Measurements from ENCODE around the gene SOCS3. TPM values are rescaled to one million over a fixed set of nuclear protein-coding genes. Genes with fewer than 3 reads are reported as not detected.

The SOCS3 gene
- total RNA-seq, 4 donors from 2014 or later, result 3.2 to 125 (median 20.8) TPM

DNA sequence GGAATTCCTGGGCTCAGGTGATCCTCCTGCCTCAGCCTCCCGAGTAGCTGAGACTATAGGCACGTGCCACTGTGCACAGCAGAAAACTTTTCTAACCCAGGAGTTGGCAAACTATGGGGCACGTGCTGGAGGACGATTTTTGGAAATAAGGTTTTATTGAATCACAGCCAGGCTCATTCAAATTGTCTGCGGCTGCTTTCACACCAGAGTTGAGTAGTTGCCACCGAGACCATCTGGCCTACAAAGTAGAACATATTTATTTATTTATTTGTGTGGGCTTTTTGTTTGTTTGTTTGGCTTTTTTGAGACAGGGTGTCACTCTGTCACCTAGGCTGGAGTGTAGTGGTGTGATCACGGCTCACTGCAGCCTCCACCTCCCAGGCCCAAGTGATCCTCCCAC lies 11.2 kb upstream of the SOCS3 start:
- Histone ChIP-seq H3K36me3 (no peaks in the 10 kb centered on the region), H3K9me3 (no peaks in the 10 kb centered on the region), H3K4me3 (no peak overlapping the region), H3K4me1 (no peaks in the 10 kb centered on the region), H3K27me3 (no peaks in the 10 kb centered on the region), H3K27ac (no peak overlapping the region)
- DNase-seq, result no peak
- no peak for TF ChIP-seq POLR2A (IDR thresholded peaks at IDR 0.05)
- TF ChIP-seq, protein P1, sequence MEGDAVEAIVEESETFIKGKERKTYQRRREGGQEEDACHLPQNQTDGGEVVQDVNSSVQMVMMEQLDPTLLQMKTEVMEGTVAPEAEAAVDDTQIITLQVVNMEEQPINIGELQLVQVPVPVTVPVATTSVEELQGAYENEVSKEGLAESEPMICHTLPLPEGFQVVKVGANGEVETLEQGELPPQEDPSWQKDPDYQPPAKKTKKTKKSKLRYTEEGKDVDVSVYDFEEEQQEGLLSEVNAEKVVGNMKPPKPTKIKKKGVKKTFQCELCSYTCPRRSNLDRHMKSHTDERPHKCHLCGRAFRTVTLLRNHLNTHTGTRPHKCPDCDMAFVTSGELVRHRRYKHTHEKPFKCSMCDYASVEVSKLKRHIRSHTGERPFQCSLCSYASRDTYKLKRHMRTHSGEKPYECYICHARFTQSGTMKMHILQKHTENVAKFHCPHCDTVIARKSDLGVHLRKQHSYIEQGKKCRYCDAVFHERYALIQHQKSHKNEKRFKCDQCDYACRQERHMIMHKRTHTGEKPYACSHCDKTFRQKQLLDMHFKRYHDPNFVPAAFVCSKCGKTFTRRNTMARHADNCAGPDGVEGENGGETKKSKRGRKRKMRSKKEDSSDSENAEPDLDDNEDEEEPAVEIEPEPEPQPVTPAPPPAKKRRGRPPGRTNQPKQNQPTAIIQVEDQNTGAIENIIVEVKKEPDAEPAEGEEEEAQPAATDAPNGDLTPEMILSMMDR (IDR thresholded peaks at IDR 0.05), result no peak

DNA sequence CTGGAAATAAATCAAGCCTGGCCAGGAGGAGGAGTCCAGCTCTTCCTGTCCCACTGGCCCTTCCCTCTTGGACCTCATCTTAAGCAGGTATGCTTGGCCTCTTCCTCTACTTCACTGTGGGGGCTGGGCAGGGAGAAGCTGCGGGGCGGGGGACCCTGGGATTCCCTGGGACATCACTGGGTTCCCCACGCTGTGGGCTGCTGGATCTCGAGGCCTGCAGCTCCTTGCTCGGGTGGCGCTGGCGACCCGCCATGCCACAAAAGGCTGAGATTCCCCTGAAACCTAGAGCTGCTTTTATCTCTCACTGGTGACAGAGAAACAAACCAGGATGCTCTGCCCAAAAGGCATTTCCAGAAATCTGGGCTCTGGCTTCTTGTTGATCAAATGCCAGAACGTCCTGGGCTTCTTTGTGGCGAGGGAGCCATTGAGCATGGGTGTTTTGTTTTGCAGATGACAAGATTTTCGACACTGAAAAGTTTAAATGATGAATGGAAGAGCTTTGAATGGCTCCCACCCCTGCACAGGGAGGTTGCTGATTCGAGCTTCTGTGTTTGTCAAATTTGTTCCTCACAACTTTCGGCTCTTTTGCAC lies 10.0 kb upstream of the SOCS3 start:
- Histone ChIP-seq H3K9me3 (no peaks in the 10 kb centered on the region), H3K27ac (no peak overlapping the region), H3K36me3 (no peaks in the 10 kb centered on the region), H3K4me1 (peaks cover 0 to 2% (median 0%) of the 10 kb centered on the region in 4 donors), H3K4me3 (no peak overlapping the region), H3K27me3 (no peaks in the 10 kb centered on the region)
- TF ChIP-seq, protein P1 (IDR thresholded peaks at IDR 0.05), result no peak
- TF ChIP-seq POLR2A (IDR thresholded peaks at IDR 0.05), result no peak
- DNase-seq, result no peak

DNA sequence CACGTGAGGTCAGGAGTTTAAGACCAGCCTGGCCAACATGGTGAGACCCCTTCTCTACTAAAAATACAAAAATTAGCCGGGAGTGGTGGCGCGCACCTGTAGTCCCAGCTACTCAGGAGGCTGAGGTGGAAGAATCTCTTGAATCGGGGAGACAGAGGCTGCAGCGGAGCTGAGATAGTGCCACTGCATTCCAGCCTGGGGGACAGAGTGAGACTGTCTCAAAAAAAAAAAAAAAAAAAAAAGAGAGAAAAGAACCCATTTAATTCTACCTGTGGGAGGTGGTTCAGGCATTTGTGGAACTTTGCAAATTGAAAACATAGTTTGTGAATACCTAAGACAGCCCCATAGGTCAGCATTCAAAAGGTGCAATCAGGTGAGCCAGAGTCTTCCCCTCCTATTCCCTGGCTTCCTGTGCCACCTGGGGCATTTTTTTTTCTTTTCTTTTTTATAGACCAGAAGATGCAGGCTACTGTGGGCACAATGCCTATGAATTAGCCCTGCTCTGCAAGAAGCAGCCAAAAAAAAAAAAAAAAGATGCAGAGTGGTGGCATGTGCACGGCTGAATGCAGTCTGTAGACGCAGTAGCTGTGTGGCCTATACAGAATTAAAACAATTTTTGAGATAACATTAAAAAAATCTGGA lies 9.1 kb upstream of the SOCS3 start:
- H3K4me1 ChIP-seq, result peaks cover 0 to 4% (median 0%) of the 10 kb centered on the region in 4 donors
- no peaks in the 10 kb centered on the region for H3K9me3 ChIP-seq
- no peak overlapping the region for H3K4me3 ChIP-seq
- H3K27ac ChIP-seq, result no peak overlapping the region
- H3K27me3 ChIP-seq, result no peaks in the 10 kb centered on the region
- no peak for TF ChIP-seq POLR2A (IDR thresholded peaks at IDR 0.05)
- TF ChIP-seq, protein P1 (IDR thresholded peaks at IDR 0.05), result no peak
- DNase-seq, result no peak
- H3K36me3 ChIP-seq, result no peaks in the 10 kb centered on the region

DNA sequence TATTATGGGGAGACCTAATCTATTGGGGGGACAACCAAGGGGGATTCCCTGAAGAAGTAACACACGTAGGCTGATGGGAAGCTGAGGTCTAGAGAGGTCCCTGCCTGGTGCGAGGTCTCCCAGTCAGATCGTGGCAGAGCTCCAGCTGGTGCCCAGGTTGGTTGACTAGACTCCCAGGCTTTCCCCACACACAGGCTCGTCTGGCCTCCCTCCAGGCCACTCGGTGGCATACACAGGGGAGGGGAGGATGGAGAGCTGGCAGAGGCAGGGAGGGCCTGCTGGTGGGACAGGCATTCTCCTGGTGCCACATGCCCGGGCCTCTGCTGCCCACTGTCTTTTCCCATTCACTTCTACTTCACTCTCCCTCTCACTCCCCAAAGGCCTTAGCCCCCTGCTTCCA lies 8.5 kb upstream of the SOCS3 start:
- Histone ChIP-seq H3K27ac (no peak overlapping the region), H3K4me1 (peaks cover 0 to 4% (median 0%) of the 10 kb centered on the region in 4 donors)

DNA sequence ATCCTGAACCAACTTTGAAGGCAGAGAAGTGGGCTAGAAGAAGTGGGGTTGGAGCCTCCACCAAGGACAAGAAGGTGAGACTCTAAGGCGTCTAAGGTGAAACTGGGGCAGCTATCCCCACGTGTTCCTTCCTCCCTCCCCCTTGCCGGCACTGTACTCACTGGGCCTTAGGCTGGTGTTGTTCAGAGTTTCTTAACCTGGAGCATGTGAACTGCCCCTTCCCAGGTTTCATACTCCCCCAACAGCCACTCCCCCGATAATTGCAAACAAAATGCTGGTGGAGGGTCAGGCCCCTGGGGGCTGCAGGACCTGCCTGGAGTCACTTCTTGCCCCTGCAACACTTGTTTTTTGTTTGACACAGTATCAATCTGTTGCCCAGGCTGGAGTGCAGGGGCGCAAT lies 7.3 kb upstream of the SOCS3 start:
- Histone ChIP-seq H3K9me3 (no peaks in the 10 kb centered on the region), H3K4me1 (peaks cover 0 to 4% (median 0%) of the 10 kb centered on the region in 4 donors), H3K4me3 (no peak overlapping the region), H3K27ac (no peak overlapping the region), H3K27me3 (no peaks in the 10 kb centered on the region), H3K36me3 (no peaks in the 10 kb centered on the region)
- TF ChIP-seq POLR2A (IDR thresholded peaks at IDR 0.05), result no peak
- TF ChIP-seq, protein P1 (IDR thresholded peaks at IDR 0.05), result no peak
- DNase-seq, result no peak

More for the DNA sequence above, 8.5 kb upstream of the SOCS3 start:
- TF ChIP-seq, protein P1 (IDR thresholded peaks at IDR 0.05), result no peak
- TF ChIP-seq POLR2A (IDR thresholded peaks at IDR 0.05), result no peak
- DNase-seq, result no peak
- no peaks in the 10 kb centered on the region for H3K27me3 ChIP-seq
- no peaks in the 10 kb centered on the region for H3K36me3 ChIP-seq
- H3K9me3 ChIP-seq, result no peaks in the 10 kb centered on the region
- no peak overlapping the region for H3K4me3 ChIP-seq

All from Peyer's patch (tissue), 4 donors.